Uterus (tissue), 2 donors: ENCODE data around the gene GALNT15.

Source experiments
- POLR2A ChIP-seq, 2 donors: fragments of 450-650 bp; IDR thresholded peaks; one replicate each; pipeline ENCODE4 v1.6.1; 2016; ENCODE audit warnings: antibody characterized with exemption in 2 of 2, mild to moderate bottlenecking in 1 of 2, moderate library complexity in 1 of 2
- TF ChIP-seq, protein P1 (sequence below), 4 experiments: fragments of 200-600 bp in 2 of 4; fragments of 450-650 bp in 2 of 4; sonication (generic) in 2 of 4; IDR thresholded peaks; one replicate each; pipeline ENCODE4 v1.5.1; 2016 to 2019; ENCODE audit warnings: antibody characterized with exemption in 4 of 4, mild to moderate bottlenecking in 2 of 4, moderate library complexity in 1 of 4

- TF ChIP-seq, protein P1, sequence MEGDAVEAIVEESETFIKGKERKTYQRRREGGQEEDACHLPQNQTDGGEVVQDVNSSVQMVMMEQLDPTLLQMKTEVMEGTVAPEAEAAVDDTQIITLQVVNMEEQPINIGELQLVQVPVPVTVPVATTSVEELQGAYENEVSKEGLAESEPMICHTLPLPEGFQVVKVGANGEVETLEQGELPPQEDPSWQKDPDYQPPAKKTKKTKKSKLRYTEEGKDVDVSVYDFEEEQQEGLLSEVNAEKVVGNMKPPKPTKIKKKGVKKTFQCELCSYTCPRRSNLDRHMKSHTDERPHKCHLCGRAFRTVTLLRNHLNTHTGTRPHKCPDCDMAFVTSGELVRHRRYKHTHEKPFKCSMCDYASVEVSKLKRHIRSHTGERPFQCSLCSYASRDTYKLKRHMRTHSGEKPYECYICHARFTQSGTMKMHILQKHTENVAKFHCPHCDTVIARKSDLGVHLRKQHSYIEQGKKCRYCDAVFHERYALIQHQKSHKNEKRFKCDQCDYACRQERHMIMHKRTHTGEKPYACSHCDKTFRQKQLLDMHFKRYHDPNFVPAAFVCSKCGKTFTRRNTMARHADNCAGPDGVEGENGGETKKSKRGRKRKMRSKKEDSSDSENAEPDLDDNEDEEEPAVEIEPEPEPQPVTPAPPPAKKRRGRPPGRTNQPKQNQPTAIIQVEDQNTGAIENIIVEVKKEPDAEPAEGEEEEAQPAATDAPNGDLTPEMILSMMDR (IDR thresholded peaks at IDR 0.05): no peak
- TF ChIP-seq POLR2A (IDR thresholded peaks at IDR 0.05): no peak
Observed at GRCh38 chr3:16142350-16143025, 32.0 kb upstream of the GALNT15 start.
